Measurements from ENCODE around the gene PMFBP1.

Gene PMFBP1

GRCh38 chr16:72149676-72150464 lies 22.1 kb downstream of the PMFBP1 start:
- DNase-seq = no peak

GRCh38 chr16:72142476-72142875 lies 29.5 kb downstream of the PMFBP1 start:
- no peak overlapping the region for H4K8ac ChIP-seq (ENCODE audit: low read length)
- no peaks in the 10 kb centered on the region for H3K79me1 ChIP-seq (replicated peaks; ENCODE audit: low read length, poor library complexity, severe bottlenecking)
- H3K4me1 ChIP-seq (ENCODE audit: control insufficient read depth, insufficient read depth, low read depth, low read length) = peaks cover under 1% of the 10 kb centered on the region
- no peak overlapping the region for H3K18ac ChIP-seq (ENCODE audit: low read depth in 1 of 2, low read length in 2 of 2)
- H3K23ac ChIP-seq (ENCODE audit: low read length in 2 of 2) = no peak overlapping the region
- H2AFZ ChIP-seq (ENCODE audit: low read depth, low read length) = no peak overlapping the region
- H2BK12ac ChIP-seq (ENCODE audit: low read length in 2 of 2) = no peak overlapping the region
- H4K91ac ChIP-seq (ENCODE audit: low read length) = no peak overlapping the region
- H3K4me3 ChIP-seq (ENCODE audit: insufficient read depth in 1 of 2, low read depth in 1 of 2, low read length in 2 of 2) = no peak overlapping the region
- H3K27ac ChIP-seq (ENCODE audit: low read length, poor library complexity, severe bottlenecking) = no peak overlapping the region
- no peaks in the 10 kb centered on the region for H3K27me3 ChIP-seq (ENCODE audit: control insufficient read depth in 1 of 2, insufficient read depth in 1 of 2, low read length in 2 of 2)
- no peak overlapping the region for H2BK15ac ChIP-seq (ENCODE audit: low read depth, poor library complexity, severe bottlenecking)
- H3K9ac ChIP-seq (ENCODE audit: low read length) = no peak overlapping the region
- no peak overlapping the region for H3K4ac ChIP-seq (ENCODE audit: low read depth in 1 of 2, low read length in 2 of 2)
- no peak overlapping the region for H2AK5ac ChIP-seq (ENCODE audit: low read length, severe bottlenecking)
- no peaks in the 10 kb centered on the region for H3K9me3 ChIP-seq (ENCODE audit: control insufficient read depth, low read length)
- no peak overlapping the region for H3K4me2 ChIP-seq (ENCODE audit: low read length, poor library complexity, severe bottlenecking)
- WGBS = no CpG with 5 or more reads among the region's 1 CpG
- no peaks in the 10 kb centered on the region for H3K36me3 ChIP-seq (ENCODE audit: control insufficient read depth in 1 of 2, insufficient read depth in 2 of 2, low read depth in 1 of 2, low read length in 2 of 2)
- H2BK120ac ChIP-seq (ENCODE audit: low read depth, low read length) = no peak overlapping the region
- no peak overlapping the region for H3K14ac ChIP-seq (ENCODE audit: low read length in 2 of 2)
- no peak overlapping the region for H2BK5ac ChIP-seq (ENCODE audit: low read depth, low read length, poor library complexity, severe bottlenecking)
- no peak for DNase-seq

More at GRCh38 chr16:72149676-72150464, 22.1 kb downstream of the PMFBP1 start:
- no peak overlapping the region for H4K8ac ChIP-seq (ENCODE audit: low read length)
- no peak overlapping the region for H3K18ac ChIP-seq (ENCODE audit: low read depth in 1 of 2, low read length in 2 of 2)
- H3K14ac ChIP-seq (ENCODE audit: low read length in 2 of 2) = no peak overlapping the region
- no peaks in the 10 kb centered on the region for H3K36me3 ChIP-seq (ENCODE audit: control insufficient read depth in 1 of 2, insufficient read depth in 2 of 2, low read depth in 1 of 2, low read length in 2 of 2)
- H4K91ac ChIP-seq (ENCODE audit: low read length) = no peak overlapping the region
- H3K9me3 ChIP-seq (ENCODE audit: control insufficient read depth, low read length) = no peaks in the 10 kb centered on the region
- no peaks in the 10 kb centered on the region for H3K79me1 ChIP-seq (replicated peaks; ENCODE audit: low read length, poor library complexity, severe bottlenecking)
- H2BK12ac ChIP-seq (ENCODE audit: low read length in 2 of 2) = no peak overlapping the region
- H3K27me3 ChIP-seq (ENCODE audit: control insufficient read depth in 1 of 2, insufficient read depth in 1 of 2, low read length in 2 of 2) = no peaks in the 10 kb centered on the region
- no peak overlapping the region for H3K23ac ChIP-seq (ENCODE audit: low read length in 2 of 2)
- no peak overlapping the region for H3K4ac ChIP-seq (ENCODE audit: low read depth in 1 of 2, low read length in 2 of 2)
- H2BK5ac ChIP-seq (ENCODE audit: low read depth, low read length, poor library complexity, severe bottlenecking) = no peak overlapping the region
- WGBS = 81% methylated on average over 5 of the region's 8 CpGs
- H3K4me1 ChIP-seq (ENCODE audit: control insufficient read depth, insufficient read depth, low read depth, low read length) = no peaks in the 10 kb centered on the region
- no peak overlapping the region for H3K9ac ChIP-seq (ENCODE audit: low read length)
- no peak overlapping the region for H2BK120ac ChIP-seq (ENCODE audit: low read depth, low read length)
- H2AFZ ChIP-seq (ENCODE audit: low read depth, low read length) = no peak overlapping the region
- no peak overlapping the region for H2BK15ac ChIP-seq (ENCODE audit: low read depth, poor library complexity, severe bottlenecking)
- H3K4me2 ChIP-seq (ENCODE audit: low read length, poor library complexity, severe bottlenecking) = no peak overlapping the region
- no peak overlapping the region for H2AK5ac ChIP-seq (ENCODE audit: low read length, severe bottlenecking)
- no peak overlapping the region for H3K4me3 ChIP-seq (ENCODE audit: insufficient read depth in 1 of 2, low read depth in 1 of 2, low read length in 2 of 2)
- H3K27ac ChIP-seq (ENCODE audit: low read length, poor library complexity, severe bottlenecking) = no peak overlapping the region

- DNase-seq = no peak
- 96% methylated on average over 2 of the region's 2 CpGs for WGBS
- H3K27me3 ChIP-seq (ENCODE audit: control insufficient read depth in 1 of 2, insufficient read depth in 1 of 2, low read length in 2 of 2) = no peaks in the 10 kb centered on the region
Observed at GRCh38 chr16:72139908-72140307, 32.0 kb downstream of the PMFBP1 start.

GRCh38 chr16:72138064-72138572 lies 33.8 kb downstream of the PMFBP1 start:
- H3K27ac ChIP-seq (ENCODE audit: low read length, poor library complexity, severe bottlenecking) = no peak overlapping the region
- no peak overlapping the region for H3K18ac ChIP-seq (ENCODE audit: low read depth in 1 of 2, low read length in 2 of 2)
- H2BK120ac ChIP-seq (ENCODE audit: low read depth, low read length) = no peak overlapping the region
- peaks cover 2% of the 10 kb centered on the region for H3K4me1 ChIP-seq (ENCODE audit: control insufficient read depth, insufficient read depth, low read depth, low read length)
- H3K23ac ChIP-seq (ENCODE audit: low read length in 2 of 2) = no peak overlapping the region
- 88% methylated on average over 4 of the region's 4 CpGs for WGBS
- H4K8ac ChIP-seq (ENCODE audit: low read length) = no peak overlapping the region
- H3K27me3 ChIP-seq (ENCODE audit: control insufficient read depth in 1 of 2, insufficient read depth in 1 of 2, low read length in 2 of 2) = peaks cover 0 to 3% of the 10 kb centered on the region in 2 experiments
- no peak overlapping the region for H2BK12ac ChIP-seq (ENCODE audit: low read length in 2 of 2)
- H3K4ac ChIP-seq (ENCODE audit: low read depth in 1 of 2, low read length in 2 of 2) = no peak overlapping the region
- H3K9ac ChIP-seq (ENCODE audit: low read length) = no peak overlapping the region
- no peaks in the 10 kb centered on the region for H3K36me3 ChIP-seq (ENCODE audit: control insufficient read depth in 1 of 2, insufficient read depth in 2 of 2, low read depth in 1 of 2, low read length in 2 of 2)
- no peak overlapping the region for H3K14ac ChIP-seq (ENCODE audit: low read length in 2 of 2)
- H3K9me3 ChIP-seq (ENCODE audit: control insufficient read depth, low read length) = no peaks in the 10 kb centered on the region
- no peak overlapping the region for H2AFZ ChIP-seq (ENCODE audit: low read depth, low read length)
- H2BK15ac ChIP-seq (ENCODE audit: low read depth, poor library complexity, severe bottlenecking) = no peak overlapping the region
- H3K79me1 ChIP-seq (replicated peaks; ENCODE audit: low read length, poor library complexity, severe bottlenecking) = no peaks in the 10 kb centered on the region
- H3K4me3 ChIP-seq (ENCODE audit: insufficient read depth in 1 of 2, low read depth in 1 of 2, low read length in 2 of 2) = no peak overlapping the region
- H4K91ac ChIP-seq (ENCODE audit: low read length) = no peak overlapping the region
- H3K4me2 ChIP-seq (ENCODE audit: low read length, poor library complexity, severe bottlenecking) = no peak overlapping the region
- H2AK5ac ChIP-seq (ENCODE audit: low read length, severe bottlenecking) = no peak overlapping the region
- no peak overlapping the region for H2BK5ac ChIP-seq (ENCODE audit: low read depth, low read length, poor library complexity, severe bottlenecking)
- no peak for DNase-seq

More at GRCh38 chr16:72139908-72140307, 32.0 kb downstream of the PMFBP1 start:
- H3K4me1 ChIP-seq (ENCODE audit: control insufficient read depth, insufficient read depth, low read depth, low read length) = peaks cover 2% of the 10 kb centered on the region
- H2BK12ac ChIP-seq (ENCODE audit: low read length in 2 of 2) = no peak overlapping the region
- no peak overlapping the region for H4K91ac ChIP-seq (ENCODE audit: low read length)
- no peak overlapping the region for H4K8ac ChIP-seq (ENCODE audit: low read length)
- H3K14ac ChIP-seq (ENCODE audit: low read length in 2 of 2) = no peak overlapping the region
- H2AK5ac ChIP-seq (ENCODE audit: low read length, severe bottlenecking) = no peak overlapping the region
- H2BK5ac ChIP-seq (ENCODE audit: low read depth, low read length, poor library complexity, severe bottlenecking) = no peak overlapping the region
- H3K23ac ChIP-seq (ENCODE audit: low read length in 2 of 2) = no peak overlapping the region
- no peak overlapping the region for H3K9ac ChIP-seq (ENCODE audit: low read length)
- no peak overlapping the region for H3K18ac ChIP-seq (ENCODE audit: low read depth in 1 of 2, low read length in 2 of 2)
- no peak overlapping the region for H3K4me3 ChIP-seq (ENCODE audit: insufficient read depth in 1 of 2, low read depth in 1 of 2, low read length in 2 of 2)
- H3K9me3 ChIP-seq (ENCODE audit: control insufficient read depth, low read length) = no peaks in the 10 kb centered on the region
- H2BK120ac ChIP-seq (ENCODE audit: low read depth, low read length) = no peak overlapping the region
- no peaks in the 10 kb centered on the region for H3K36me3 ChIP-seq (ENCODE audit: control insufficient read depth in 1 of 2, insufficient read depth in 2 of 2, low read depth in 1 of 2, low read length in 2 of 2)
- no peak overlapping the region for H2BK15ac ChIP-seq (ENCODE audit: low read depth, poor library complexity, severe bottlenecking)
- no peak overlapping the region for H3K27ac ChIP-seq (ENCODE audit: low read length, poor library complexity, severe bottlenecking)
- no peak overlapping the region for H2AFZ ChIP-seq (ENCODE audit: low read depth, low read length)
- no peaks in the 10 kb centered on the region for H3K79me1 ChIP-seq (replicated peaks; ENCODE audit: low read length, poor library complexity, severe bottlenecking)
- H3K4me2 ChIP-seq (ENCODE audit: low read length, poor library complexity, severe bottlenecking) = no peak overlapping the region
- no peak overlapping the region for H3K4ac ChIP-seq (ENCODE audit: low read depth in 1 of 2, low read length in 2 of 2)

All from mesenchymal stem cell (in vitro differentiated cells and primary cell).